ENCODE results near the gene HEXD.

HEXD gene

DNA sequence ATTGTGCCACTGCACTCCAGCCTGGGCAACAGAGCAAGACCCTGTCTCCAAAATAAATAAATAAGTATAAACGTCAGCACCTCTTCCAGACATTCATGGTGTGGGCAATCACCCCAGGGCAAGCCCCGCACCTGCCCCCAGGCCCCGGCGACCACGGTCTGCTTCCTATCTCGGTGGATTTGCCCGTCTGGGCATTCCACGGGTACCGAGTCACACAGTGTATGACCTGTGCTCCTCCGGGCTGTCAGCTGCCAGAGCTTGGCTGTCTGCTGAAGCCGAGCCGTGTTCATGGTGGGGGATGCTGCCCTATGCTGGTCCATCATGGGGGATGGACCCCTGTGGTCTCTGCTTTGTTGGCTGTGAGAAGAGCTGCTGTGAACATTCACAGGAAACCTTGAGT lies 17.0 kb downstream of the HEXD start:
- H3K36me3 Mint-ChIP-seq (ENCODE audit: low read depth): peaks cover 10% of the 10 kb centered on the region
- no peaks in the 10 kb centered on the region for H3K27me3 Mint-ChIP-seq (ENCODE audit: low read depth)
- no peak overlapping the region for H3K27ac Mint-ChIP-seq
- no peak overlapping the region for H3K4me3 Mint-ChIP-seq
- H3K9me3 Mint-ChIP-seq: no peaks in the 10 kb centered on the region
- peaks cover 7% of the 10 kb centered on the region for H3K4me1 Mint-ChIP-seq (ENCODE audit: low read depth)

DNA sequence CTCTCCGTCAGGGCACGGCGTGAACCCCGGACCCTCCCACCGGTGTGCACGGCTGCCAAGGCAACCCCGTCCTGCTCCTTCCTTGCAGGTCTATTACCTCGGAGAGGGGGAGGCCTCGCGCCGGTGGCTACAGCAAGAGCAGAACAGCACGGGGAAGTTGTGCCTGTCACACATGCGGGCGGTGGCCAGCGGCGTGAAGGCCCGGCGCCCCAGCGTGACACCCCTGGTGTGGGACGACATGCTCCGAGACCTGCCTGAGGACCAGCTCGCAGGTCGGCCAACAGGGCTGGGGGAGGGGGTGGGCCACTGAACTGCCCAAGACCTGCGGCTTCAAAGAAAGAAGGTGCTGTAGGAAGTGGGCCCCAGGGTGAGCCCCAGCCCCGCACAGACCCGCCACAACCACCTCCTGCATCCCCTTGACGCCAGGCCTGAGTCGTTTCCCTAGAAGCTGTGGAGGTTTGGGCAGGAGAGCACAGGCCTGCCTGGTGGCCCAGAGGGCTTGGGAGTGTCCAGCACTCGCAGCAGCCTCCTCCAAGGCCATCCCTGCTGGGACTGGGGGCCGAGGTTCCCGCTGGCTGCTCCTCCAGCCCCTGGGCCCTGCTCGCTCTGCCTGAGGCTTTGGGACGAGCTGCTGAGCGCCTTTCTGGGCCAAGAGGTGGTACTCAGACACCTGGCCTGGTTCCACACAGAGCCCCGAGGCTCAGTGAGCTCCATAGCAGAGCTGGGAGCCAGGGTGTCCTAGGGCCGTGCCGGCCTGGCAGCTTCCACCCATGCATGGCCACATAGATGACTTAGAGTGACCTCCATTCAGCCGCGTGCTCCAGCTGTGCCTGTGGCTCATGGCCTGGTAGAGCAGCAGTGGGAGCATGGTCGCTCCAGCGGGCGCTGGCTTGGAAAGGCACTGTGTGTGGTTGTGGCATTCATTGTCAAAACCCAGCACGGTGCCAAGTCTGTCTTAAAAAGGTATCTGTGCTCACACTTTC lies 17.7 kb downstream of the HEXD start:
- H3K9me3 Mint-ChIP-seq: no peaks in the 10 kb centered on the region
- peaks cover 10% of the 10 kb centered on the region for H3K36me3 Mint-ChIP-seq (ENCODE audit: low read depth)
- H3K27ac Mint-ChIP-seq: no peak overlapping the region
- H3K27me3 Mint-ChIP-seq (ENCODE audit: low read depth): no peaks in the 10 kb centered on the region
- H3K4me1 Mint-ChIP-seq (ENCODE audit: low read depth): peaks cover 8% of the 10 kb centered on the region
- no peak overlapping the region for H3K4me3 Mint-ChIP-seq

DNA sequence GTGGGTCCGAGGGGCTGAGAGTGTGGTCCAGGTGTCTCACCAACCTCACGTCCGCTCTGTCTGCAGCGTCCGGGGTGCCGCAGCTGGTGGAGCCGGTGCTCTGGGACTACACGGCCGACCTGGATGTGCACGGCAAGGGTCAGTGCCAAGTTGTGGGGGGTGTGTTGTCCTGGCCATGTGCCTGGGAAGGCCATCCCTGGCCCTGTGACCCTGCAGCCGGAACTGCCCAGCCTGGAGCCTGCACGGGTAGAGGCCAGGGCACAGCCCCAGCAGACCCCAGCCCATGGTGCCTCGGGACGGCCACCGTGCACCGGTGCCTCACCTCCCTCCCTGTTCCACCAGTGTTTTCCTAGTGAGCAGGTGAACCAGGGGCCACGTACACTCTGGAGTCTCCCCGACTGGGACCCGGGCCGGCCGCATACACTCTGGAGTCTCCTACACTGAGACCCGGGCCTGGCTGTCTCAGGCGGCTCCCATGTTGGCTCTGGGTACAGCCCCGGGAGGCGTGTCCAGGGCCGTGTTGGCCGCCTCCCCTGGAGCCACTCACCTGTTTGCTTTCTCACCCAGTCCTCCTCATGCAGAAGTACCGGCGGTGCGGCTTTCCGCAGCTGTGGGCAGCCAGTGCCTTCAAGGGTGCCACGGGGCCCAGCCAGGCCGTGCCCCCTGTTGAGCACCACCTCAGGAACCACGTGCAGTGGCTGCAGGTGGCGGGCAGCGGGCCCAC lies 18.6 kb downstream of the HEXD start:
- Mint-ChIP-seq H3K36me3 (ENCODE audit: low read depth) (peaks cover 10% of the 10 kb centered on the region), H3K27me3 (ENCODE audit: low read depth) (no peaks in the 10 kb centered on the region)

DNA sequence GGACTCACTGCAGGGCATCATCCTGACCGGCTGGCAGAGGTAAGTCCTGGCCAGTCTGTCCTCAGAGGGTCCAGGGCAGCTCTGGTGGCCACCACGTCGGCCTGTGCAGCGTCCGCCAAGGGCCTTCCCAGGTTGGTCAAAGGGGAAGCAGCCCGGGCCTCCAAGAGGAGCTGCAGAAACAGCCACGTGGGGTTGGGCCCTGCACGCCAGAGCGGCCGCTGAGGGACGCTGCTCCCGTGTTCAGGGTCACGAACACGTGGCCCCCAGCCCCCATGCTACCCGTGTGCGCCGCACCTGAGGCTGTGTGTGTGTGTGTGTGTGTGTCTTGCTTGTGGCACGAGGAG lies 19.1 kb downstream of the HEXD start:
- no peak overlapping the region for H3K27ac Mint-ChIP-seq
- H3K36me3 Mint-ChIP-seq (ENCODE audit: low read depth): peaks cover 10% of the 10 kb centered on the region
- peaks cover 8% of the 10 kb centered on the region for H3K4me1 Mint-ChIP-seq (ENCODE audit: low read depth)
- no peaks in the 10 kb centered on the region for H3K9me3 Mint-ChIP-seq
- no peaks in the 10 kb centered on the region for H3K27me3 Mint-ChIP-seq (ENCODE audit: low read depth)
- no peak overlapping the region for H3K4me3 Mint-ChIP-seq

More for the DNA sequence above, 18.6 kb downstream of the HEXD start:
- Mint-ChIP-seq H3K27ac (no peak overlapping the region), H3K4me3 (no peak overlapping the region), H3K9me3 (no peaks in the 10 kb centered on the region), H3K4me1 (ENCODE audit: low read depth) (peaks cover 8% of the 10 kb centered on the region)

DNA sequence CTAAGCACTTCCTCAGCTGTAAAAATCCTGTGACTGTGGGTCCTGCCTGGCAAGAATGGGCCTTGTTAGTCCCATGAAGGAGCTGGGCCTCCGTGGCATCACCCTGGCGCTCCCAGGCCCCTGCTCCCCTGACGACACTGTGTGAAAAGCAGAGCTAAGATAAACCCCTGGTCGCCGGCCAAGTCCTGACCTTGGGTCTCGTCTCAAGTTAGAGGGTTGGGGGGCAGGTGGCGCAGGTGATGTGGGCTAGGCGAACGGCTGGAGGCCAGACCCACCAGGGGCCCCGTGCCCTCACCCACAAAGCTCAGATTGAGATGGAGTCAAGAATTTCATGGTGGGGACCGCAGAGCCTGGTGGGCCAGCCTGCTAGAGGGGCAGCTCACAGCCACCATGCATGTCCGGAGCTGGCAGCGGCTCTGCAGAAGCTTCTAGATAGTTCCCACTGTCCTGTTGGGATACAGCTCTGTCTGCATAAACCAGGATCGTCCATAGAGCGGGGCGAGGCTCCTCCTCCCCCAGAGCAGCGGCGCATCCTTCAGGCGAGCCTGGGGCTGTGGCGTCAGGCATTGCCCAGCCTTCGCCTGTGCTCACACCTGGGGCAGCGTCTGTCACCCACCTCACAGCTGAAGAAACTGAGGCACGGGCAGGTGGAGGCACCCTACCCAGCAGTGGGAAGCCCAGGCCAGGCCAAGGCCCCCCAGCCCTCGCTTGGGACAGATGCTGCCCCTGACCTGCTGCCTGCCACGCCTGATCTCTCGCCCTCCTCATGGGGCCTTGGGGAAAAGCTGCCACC lies 20.4 kb downstream of the HEXD start:
- no peak overlapping the region for H3K27ac Mint-ChIP-seq
- H3K9me3 Mint-ChIP-seq: no peaks in the 10 kb centered on the region
- peaks cover 18% of the 10 kb centered on the region for H3K36me3 Mint-ChIP-seq (ENCODE audit: low read depth)
- peaks cover 8% of the 10 kb centered on the region for H3K4me1 Mint-ChIP-seq (ENCODE audit: low read depth)
- H3K4me3 Mint-ChIP-seq: no peak overlapping the region
- H3K27me3 Mint-ChIP-seq (ENCODE audit: low read depth): no peaks in the 10 kb centered on the region

DNA sequence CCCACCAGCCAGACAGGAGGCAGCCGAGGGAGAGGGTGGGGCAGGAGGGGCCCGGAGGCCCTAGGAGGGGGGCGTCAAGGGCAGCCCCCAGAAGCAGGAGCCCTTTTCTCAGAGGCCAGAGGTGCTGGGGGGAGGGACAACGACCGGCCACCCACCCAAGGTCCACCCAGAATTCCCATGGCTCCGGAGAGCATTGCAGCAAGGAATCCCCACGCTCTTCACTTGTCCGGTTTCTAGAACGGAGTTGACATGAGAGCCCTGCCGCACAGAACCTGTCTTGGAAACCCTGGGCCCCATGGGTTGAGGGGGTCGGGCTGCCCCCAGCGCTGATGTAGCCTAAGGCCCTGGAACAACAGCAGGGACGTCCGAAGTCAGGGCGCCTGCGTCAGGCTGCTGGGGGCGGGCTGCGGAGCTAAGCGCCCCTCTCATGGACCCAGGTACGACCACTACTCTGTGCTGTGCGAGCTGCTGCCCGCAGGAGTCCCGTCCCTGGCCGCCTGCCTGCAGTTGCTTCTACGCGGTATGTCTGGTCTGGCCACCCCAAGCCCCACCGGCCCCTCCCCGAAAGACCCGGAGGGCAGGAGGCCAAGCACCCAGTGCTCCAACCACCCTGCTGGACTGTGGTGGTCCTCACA lies 21.2 kb downstream of the HEXD start:
- Mint-ChIP-seq H3K27ac (no peak overlapping the region), H3K9me3 (no peaks in the 10 kb centered on the region), H3K4me1 (ENCODE audit: low read depth) (peaks cover 4% of the 10 kb centered on the region), H3K4me3 (no peak overlapping the region), H3K27me3 (ENCODE audit: low read depth) (no peaks in the 10 kb centered on the region), H3K36me3 (ENCODE audit: low read depth) (peaks cover 15% of the 10 kb centered on the region)

DNA sequence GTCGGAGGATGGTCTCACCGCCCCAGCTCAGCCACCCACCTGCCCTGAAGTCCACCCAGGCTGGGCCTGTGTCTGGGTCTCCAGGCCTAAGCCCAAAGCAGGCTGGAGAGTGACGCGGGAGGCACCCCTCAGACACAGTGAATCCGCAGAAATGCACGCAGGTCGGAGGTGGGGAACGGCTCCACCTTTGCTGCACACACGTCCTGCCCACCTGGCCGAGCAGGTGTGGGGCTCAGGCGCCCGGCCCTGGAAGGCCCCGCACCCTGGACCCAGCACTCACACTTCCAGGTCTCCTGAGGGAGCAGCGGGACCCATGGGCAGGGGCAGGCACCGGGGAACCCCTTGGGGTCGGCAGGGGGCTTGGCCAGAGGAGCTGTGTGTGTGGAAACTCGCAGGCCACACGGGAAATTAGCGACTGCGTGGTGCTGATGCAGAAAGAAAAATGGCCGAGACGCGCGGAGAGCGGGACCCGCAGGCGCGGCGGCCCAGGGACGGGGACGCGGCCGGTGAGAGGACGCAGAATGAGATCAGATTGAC lies 21.8 kb downstream of the HEXD start:
- Mint-ChIP-seq H3K4me1 (ENCODE audit: low read depth) (peaks cover 3% of the 10 kb centered on the region), H3K9me3 (no peaks in the 10 kb centered on the region), H3K27me3 (ENCODE audit: low read depth) (no peaks in the 10 kb centered on the region), H3K36me3 (ENCODE audit: low read depth) (peaks cover 15% of the 10 kb centered on the region), H3K27ac (no peak overlapping the region), H3K4me3 (no peak overlapping the region)

DNA sequence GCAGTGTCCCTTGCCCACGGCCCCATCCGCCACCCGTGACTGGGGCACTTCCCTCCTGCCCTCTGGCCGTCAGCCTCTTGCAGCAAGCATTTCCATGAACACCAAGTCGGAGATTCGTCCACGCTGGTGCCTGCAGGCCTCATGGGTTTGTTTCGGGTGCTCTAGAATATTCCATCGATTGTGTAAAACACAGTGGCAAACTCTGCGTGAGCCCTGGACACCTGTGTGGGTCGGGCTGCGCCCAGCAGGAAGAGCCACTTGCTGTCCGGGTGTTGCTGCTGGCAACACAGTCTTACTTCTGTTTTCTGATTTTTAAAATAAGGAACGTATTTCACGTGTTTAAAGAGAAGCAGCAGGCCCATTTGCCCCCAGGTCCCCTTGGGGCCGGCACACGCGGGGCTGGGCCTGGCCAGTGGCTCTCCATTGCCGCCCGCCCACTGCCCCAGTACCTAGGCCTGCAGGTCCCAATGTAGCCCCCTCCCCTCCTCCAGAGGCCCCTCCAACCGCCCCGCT lies 22.4 kb downstream of the HEXD start:
- H3K4me3 Mint-ChIP-seq: no peak overlapping the region
- H3K27ac Mint-ChIP-seq: peak overlapping the region; percentile 36
- H3K4me1 Mint-ChIP-seq (ENCODE audit: low read depth): peaks cover 3% of the 10 kb centered on the region
- H3K9me3 Mint-ChIP-seq: no peaks in the 10 kb centered on the region
- H3K27me3 Mint-ChIP-seq (ENCODE audit: low read depth): no peaks in the 10 kb centered on the region
- H3K36me3 Mint-ChIP-seq (ENCODE audit: low read depth): peaks cover 15% of the 10 kb centered on the region

DNA sequence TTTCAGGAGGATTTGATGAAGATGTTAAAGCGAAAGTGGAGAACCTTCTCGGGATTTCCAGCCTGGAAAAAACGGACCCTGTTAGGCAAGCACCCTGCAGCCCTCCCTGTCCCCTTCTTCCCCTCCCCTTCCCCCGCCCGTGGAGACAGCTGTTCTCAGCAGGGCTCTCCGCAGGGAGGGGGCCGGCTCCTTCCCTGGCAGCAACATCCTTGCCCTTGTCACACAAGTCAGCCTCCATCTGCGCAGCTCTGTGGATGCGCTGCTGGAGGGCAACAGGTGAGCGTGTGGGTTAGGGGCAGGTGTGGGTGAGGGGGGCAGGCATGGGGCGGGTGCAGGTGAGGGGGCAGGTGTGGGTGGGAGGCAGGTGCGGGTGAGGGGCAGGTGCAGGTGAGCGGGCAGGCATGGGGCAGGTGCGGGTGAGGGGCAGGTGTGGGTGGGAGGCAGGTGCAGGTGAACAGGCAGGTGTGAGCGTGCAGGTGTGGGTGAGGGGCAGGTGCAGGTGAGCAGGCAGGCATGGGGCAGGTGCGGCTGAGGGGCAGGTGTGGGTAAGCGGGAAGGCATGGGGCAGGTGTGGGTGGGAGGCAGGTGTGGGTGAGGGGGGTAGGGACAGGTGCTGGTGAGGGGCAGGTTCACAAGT lies 23.0 kb downstream of the HEXD start:
- Mint-ChIP-seq H3K4me1 (ENCODE audit: low read depth) (peaks cover 3% of the 10 kb centered on the region), H3K36me3 (ENCODE audit: low read depth) (peaks cover 15% of the 10 kb centered on the region), H3K9me3 (no peaks in the 10 kb centered on the region), H3K27ac (no peak overlapping the region), H3K27me3 (ENCODE audit: low read depth) (no peaks in the 10 kb centered on the region), H3K4me3 (no peak overlapping the region)

DNA sequence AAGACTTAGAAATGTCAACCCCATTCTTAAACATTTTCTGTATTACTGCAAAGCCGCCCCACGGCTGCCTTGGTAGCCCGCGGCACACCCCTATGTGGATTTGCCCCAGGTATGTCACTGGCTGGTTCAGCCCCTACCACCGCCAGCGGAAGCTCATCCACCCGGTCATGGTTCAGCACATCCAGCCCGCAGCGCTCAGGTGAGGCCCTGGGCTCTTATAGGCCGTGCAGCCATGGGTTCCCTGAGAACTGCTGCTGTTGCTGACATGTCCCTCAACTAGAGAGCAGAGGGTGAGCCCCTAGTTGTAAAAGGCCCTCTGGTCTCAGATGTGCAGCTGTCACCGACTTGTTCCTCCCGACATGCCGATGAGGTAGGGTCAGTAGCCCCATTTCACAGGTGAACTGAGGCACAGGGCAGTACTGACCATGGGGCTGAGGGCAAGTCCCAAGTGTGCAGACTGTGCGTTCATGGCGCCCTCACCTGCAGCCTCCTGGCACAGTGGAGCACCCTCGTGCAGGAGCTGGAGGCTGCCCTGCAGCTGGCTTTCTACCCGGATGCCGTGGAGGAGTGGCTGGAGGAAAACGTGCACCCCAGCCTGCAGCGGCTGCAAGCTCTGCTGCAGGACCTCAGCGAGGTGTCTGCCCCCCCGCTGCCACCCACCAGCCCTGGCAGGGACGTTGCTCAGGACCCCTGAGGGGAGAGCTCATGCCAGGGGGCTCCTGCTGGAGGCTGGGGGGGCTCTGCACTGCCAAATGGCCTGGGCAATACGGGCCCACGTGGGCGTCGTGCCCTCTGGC lies 23.7 kb downstream of the HEXD start:
- no peak overlapping the region for H3K4me3 Mint-ChIP-seq
- peaks cover 3% of the 10 kb centered on the region for H3K4me1 Mint-ChIP-seq (ENCODE audit: low read depth)
- no peaks in the 10 kb centered on the region for H3K9me3 Mint-ChIP-seq
- peaks cover 18% of the 10 kb centered on the region for H3K36me3 Mint-ChIP-seq (ENCODE audit: low read depth)
- no peaks in the 10 kb centered on the region for H3K27me3 Mint-ChIP-seq (ENCODE audit: low read depth)
- no peak overlapping the region for H3K27ac Mint-ChIP-seq

DNA sequence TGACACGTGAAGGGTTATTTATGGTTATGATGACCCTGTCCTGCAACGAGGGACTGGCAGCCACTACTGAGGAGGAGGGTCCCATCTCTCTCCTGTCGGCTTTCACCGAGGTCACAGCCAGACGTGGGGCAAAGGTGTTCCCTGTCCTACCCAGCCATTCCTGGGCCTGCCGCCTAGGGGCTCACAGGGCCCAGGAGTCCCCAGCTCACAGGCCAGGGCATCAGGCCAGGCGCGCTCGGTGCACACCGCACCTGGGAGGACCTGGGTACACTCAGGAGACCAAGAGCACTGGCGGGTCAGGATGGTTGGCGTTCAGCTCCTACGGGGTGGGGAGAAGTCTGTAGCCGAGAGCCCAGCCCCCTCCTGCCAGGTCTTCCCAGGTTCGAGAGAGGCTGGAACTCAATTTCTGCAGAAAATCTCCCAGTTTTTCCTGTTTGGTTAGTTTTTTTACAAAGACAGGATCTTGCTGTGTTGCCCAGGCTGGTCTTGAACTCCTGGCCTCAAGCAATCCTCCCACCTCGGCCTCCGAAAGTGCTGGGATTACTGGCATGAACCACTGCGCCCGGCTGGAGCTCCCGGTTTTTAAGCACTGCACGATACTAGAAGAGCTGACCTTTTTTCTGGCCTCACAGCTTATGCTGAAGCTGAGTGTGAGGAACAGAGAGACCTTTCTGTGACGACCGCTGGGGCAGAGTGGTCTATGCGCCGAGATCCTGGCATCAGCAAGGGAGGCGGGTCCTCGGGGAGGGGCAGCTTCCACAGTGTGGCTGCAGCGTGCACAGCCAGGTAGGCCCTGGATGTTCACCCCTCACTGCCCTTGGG lies 24.7 kb downstream of the HEXD start:
- peak overlapping the region; percentile 20 for H3K27ac Mint-ChIP-seq
- no peak overlapping the region for H3K4me3 Mint-ChIP-seq
- H3K27me3 Mint-ChIP-seq (ENCODE audit: low read depth): no peaks in the 10 kb centered on the region
- H3K36me3 Mint-ChIP-seq (ENCODE audit: low read depth): peaks cover 18% of the 10 kb centered on the region
- peaks cover 3% of the 10 kb centered on the region for H3K4me1 Mint-ChIP-seq (ENCODE audit: low read depth)
- no peaks in the 10 kb centered on the region for H3K9me3 Mint-ChIP-seq

Measured in T-helper 1 cell treated with Interleukin-12 subunit alpha and Interleukin-12 subunit beta and Interleukin-4 antibody, amounts not matched to agents 30 μg/mL and 1 μg/mL, for 36 hours (primary cell).